ENCODE data around the gene S100A8.

The S100A8 gene

DNA sequence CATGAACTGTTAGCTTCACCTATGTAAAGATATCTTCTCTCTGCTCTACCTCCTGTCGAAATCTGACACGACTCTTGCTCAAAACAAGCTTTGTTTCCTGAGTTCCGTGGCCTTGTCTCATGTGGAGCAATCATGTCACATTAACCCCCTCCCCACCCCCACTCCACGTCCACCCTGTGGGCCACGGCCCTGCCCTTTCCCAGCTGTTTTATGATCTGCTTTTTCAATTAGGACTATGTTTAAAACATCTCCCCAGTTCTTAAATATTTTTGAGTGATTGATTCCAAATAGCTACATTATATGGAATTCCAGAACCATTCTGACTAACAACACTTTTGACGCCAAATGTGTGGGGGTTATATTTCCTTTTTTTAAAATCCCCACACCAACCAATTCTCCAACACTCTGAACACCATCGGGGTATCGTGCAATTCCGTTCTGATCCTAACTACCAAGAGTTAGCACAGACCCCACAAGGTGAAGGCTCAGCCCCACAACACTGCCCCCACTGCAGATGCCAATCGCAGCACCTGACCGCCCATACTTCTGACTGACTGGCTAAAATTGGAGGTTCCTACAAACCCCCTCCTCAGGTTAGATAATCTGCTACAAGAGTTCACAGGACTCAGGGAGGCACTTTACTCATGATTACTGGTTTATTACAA, 12.7 kb upstream of the S100A8 start:
- no peak for DNase-seq (ENCODE audit: low read depth)
- no peak overlapping the region for H3K4me3 ChIP-seq (ENCODE audit: low read depth, low read length)
- in situ Hi-C loops (cut with HindIII; ENCODE audit: low sequenced_read_pairs), result no loop called here
- TF ChIP-seq, protein P1, sequence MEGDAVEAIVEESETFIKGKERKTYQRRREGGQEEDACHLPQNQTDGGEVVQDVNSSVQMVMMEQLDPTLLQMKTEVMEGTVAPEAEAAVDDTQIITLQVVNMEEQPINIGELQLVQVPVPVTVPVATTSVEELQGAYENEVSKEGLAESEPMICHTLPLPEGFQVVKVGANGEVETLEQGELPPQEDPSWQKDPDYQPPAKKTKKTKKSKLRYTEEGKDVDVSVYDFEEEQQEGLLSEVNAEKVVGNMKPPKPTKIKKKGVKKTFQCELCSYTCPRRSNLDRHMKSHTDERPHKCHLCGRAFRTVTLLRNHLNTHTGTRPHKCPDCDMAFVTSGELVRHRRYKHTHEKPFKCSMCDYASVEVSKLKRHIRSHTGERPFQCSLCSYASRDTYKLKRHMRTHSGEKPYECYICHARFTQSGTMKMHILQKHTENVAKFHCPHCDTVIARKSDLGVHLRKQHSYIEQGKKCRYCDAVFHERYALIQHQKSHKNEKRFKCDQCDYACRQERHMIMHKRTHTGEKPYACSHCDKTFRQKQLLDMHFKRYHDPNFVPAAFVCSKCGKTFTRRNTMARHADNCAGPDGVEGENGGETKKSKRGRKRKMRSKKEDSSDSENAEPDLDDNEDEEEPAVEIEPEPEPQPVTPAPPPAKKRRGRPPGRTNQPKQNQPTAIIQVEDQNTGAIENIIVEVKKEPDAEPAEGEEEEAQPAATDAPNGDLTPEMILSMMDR (IDR thresholded peaks at IDR 0.05; ENCODE audit: low read depth, low read length, missing control alignments), result no peak

- in situ Hi-C loops (cut with HindIII; ENCODE audit: low sequenced_read_pairs), result no loop called here
- no peak overlapping the region for H3K4me3 ChIP-seq (ENCODE audit: low read depth, low read length)
- TF ChIP-seq, protein P1 (IDR thresholded peaks at IDR 0.05; ENCODE audit: low read depth, low read length, missing control alignments), result no peak
- no peak for DNase-seq (ENCODE audit: low read depth)
These were observed 11.4 kb upstream of the S100A8 start for GRCh38 chr1:153402226-153402625.

- TF ChIP-seq, protein P1 (IDR thresholded peaks at IDR 0.05; ENCODE audit: low read depth, low read length, missing control alignments), result no peak
- no peak for DNase-seq (ENCODE audit: low read depth)
- in situ Hi-C loops (cut with HindIII; ENCODE audit: low sequenced_read_pairs), result no loop called here
- H3K4me3 ChIP-seq (ENCODE audit: low read depth, low read length), result no peak overlapping the region
These were observed 10.6 kb upstream of the S100A8 start for GRCh38 chr1:153401461-153401860.

- no peak overlapping the region for H3K4me3 ChIP-seq (ENCODE audit: low read depth, low read length)
- in situ Hi-C loops (cut with HindIII; ENCODE audit: low sequenced_read_pairs), result no loop called here
These were observed 9.4 kb upstream of the S100A8 start for GRCh38 chr1:153400244-153400643.

DNA sequence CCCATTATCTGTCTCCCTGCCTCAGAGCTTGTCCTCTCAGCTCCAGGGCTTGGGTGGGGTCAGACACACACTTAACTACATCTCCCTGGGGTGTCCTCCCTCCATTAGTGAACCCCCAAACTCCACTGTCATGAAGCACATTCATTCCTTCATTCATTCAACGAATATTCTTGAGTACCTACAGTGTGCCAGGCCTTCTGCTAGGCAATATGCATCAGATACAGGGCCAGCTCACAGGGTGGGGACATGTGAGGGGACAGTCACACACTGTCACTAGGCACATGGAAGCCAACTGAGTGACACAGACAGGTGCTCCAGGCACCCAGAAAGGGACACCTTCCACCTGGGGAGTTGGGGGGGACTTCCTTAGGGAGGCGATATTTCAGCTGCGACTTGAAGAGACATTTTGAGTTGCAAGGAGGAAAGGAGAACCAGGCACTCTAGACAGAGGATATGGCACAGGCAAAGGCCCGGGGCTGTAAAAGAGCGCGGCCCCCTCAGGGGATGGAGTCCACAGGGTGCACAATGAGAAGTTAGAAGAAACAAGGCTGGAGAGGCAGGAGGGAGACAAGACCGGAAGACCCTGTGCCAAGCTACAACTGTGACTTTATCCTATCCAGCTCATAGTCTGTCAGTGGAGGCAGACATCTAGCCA, 8.7 kb upstream of the S100A8 start:
- no peak overlapping the region for H3K4me3 ChIP-seq (ENCODE audit: low read depth, low read length)
- TF ChIP-seq, protein P1 (IDR thresholded peaks at IDR 0.05; ENCODE audit: low read depth, low read length, missing control alignments), result no peak
- DNase-seq (ENCODE audit: low read depth), result no peak
- in situ Hi-C loops (cut with HindIII; ENCODE audit: low sequenced_read_pairs), result no loop called here

More at GRCh38 chr1:153400244-153400643, 9.4 kb upstream of the S100A8 start:
- TF ChIP-seq, protein P1 (IDR thresholded peaks at IDR 0.05; ENCODE audit: low read depth, low read length, missing control alignments), result no peak
- DNase-seq (ENCODE audit: low read depth), result no peak

DNA sequence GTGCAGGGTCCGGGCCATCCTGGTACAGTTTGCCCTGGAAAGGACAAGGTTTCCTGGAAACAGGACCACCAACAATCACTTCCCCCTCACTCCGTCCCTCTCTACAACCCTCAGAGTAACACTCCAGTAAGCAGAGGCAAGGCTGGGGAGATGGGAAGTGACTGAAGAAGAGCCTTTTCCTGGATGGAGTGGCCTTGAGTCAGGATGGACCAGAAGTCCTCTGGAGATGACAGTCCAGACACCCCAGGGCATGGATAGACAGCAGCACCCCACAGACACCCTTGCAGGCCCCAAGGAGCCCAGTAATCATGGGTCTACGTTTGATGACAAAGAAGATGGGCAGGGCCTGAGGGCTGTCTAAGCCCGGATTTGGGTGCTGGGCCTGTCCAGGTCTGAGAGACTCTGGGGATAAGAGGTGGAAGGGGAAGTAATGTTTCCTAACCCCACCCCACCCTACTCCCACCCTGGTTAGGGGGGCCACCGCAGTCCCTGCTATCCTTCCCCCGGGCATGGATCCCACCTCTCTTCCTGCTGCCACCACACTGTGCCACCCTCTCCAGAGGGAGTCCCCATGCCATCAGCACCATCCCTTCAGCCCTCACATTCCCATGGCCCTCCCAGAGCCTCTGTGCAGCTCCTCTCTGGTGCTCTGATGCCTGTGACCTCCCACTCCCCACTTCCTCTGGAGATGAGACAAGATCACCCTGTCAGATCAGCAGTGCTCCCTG, 7.2 kb upstream of the S100A8 start:
- H3K4me3 ChIP-seq (ENCODE audit: low read depth, low read length), result no peak overlapping the region
- TF ChIP-seq, protein P1 (IDR thresholded peaks at IDR 0.05; ENCODE audit: low read depth, low read length, missing control alignments), result no peak
- in situ Hi-C loops (cut with HindIII; ENCODE audit: low sequenced_read_pairs), result no loop called here
- no peak for DNase-seq (ENCODE audit: low read depth)

Data from astrocyte of the cerebellum (primary cell).